ENCODE measurements around the gene CSPG4. TPM values are rescaled to one million over a fixed set of nuclear protein-coding genes. Genes with fewer than 3 reads are reported as not detected.

CSPG4 gene
- total and polyA plus RNA-seq, 2 of the 13 experiments (the other 11 are each of a cell fraction or from before 2014, with no cell fraction given): 0.01 to 0.04 TPM

DNA sequence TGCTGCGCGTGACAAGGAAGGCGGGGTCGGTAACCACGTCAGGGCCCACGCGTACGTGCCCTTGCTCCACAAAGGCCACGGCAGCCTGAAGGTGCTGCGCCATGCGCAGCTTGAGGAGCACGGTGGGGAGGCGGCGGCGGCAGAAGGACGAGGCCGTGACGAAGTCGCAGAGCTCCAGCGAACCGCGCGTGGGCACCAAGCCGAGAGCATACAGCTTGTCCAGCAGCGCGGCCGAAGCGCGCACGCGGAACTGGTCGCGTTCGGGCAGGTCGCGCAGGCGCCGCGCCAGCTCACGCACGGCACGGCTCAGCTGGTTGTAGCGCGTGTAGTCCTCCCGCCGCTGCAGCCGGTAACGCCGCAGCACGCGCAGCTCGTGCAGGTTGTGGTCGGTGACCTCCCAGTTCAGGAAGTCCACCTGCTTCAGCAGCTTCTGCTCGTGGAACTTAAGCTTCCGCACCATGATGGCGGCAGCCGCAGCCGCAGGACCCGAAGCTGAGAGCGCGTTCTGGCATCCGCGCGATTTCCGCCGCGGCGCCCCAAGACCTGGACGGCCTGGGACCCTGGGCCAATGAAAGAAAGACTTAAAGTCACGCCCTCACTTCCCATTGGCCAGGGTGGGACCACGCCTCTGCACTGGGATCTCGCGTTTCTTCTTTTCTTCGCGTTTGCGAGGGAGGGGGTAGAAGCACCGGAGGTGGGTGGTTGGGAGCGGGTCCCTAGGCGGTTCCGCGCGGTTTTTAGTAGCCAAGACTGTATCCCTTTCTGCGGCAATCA is 72.8 kb downstream of the CSPG4 start, which contains the start of gene IMP3 (continued):
- TF ChIP-seq, protein P1, sequence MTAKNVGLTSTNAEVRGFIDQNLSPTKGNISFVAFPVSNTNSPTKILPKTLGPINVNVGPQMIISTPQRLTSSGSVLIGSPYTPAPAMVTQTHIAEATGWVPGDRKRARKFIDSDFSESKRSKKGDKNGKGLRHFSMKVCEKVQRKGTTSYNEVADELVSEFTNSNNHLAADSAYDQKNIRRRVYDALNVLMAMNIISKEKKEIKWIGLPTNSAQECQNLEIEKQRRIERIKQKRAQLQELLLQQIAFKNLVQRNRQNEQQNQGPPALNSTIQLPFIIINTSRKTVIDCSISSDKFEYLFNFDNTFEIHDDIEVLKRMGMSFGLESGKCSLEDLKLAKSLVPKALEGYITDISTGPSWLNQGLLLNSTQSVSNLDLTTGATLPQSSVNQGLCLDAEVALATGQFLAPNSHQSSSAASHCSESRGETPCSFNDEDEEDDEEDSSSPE (CRISPR knock-in tag; IDR thresholded peaks at IDR 0.05): peak; percentile 11; the same call in 1 of the 2 replicates
- TF ChIP-seq ZNF614 (CRISPR knock-in tag; IDR thresholded peaks at IDR 0.05; ENCODE audit: borderline replicate concordance) (peak; percentile 60; the same call in 1 of the 2 replicates), NFE2L2 (IDR thresholded peaks at IDR 0.05; ENCODE audit: low read length) (no peak), XRCC5 (optimal IDR thresholded peaks at IDR 0.05; ENCODE audit: low read length) (peak; percentile 12), FOXA1 (IDR thresholded peaks at IDR 0.05) (no peak), FOXA1 (CRISPR knock-in tag; IDR thresholded peaks at IDR 0.05) (peak; percentile 4; the same call in 1 of the 2 replicates), ZNF556 (CRISPR knock-in tag; IDR thresholded peaks at IDR 0.05; ENCODE audit: borderline replicate concordance) (peak; percentile 96), ZNF850 (CRISPR knock-in tag; conservative IDR thresholded peaks at IDR 0.05) (no peak), RBAK (CRISPR knock-in tag; IDR thresholded peaks at IDR 0.05) (no peak), ZNF598 (CRISPR knock-in tag; IDR thresholded peaks at IDR 0.05; ENCODE audit: borderline replicate concordance) (peak; percentile 65; the same call in 1 of the 2 replicates), SOX6 (IDR thresholded peaks at IDR 0.05) (no peak), SOX6 (CRISPR knock-in tag; IDR thresholded peaks at IDR 0.05) (no peak), ZNF674 (CRISPR knock-in tag; IDR thresholded peaks at IDR 0.05; ENCODE audit: low read depth) (no peak), NFYC (CRISPR knock-in tag; IDR thresholded peaks at IDR 0.05) (peak; percentile 95)
- TF ChIP-seq, protein P2, sequence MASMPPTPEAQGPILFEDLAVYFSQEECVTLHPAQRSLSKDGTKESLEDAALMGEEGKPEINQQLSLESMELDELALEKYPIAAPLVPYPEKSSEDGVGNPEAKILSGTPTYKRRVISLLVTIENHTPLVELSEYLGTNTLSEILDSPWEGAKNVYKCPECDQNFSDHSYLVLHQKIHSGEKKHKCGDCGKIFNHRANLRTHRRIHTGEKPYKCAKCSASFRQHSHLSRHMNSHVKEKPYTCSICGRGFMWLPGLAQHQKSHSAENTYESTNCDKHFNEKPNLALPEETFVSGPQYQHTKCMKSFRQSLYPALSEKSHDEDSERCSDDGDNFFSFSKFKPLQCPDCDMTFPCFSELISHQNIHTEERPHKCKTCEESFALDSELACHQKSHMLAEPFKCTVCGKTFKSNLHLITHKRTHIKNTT (CRISPR knock-in tag; IDR thresholded peaks at IDR 0.05): no peak
- TF ChIP-seq, protein P3, sequence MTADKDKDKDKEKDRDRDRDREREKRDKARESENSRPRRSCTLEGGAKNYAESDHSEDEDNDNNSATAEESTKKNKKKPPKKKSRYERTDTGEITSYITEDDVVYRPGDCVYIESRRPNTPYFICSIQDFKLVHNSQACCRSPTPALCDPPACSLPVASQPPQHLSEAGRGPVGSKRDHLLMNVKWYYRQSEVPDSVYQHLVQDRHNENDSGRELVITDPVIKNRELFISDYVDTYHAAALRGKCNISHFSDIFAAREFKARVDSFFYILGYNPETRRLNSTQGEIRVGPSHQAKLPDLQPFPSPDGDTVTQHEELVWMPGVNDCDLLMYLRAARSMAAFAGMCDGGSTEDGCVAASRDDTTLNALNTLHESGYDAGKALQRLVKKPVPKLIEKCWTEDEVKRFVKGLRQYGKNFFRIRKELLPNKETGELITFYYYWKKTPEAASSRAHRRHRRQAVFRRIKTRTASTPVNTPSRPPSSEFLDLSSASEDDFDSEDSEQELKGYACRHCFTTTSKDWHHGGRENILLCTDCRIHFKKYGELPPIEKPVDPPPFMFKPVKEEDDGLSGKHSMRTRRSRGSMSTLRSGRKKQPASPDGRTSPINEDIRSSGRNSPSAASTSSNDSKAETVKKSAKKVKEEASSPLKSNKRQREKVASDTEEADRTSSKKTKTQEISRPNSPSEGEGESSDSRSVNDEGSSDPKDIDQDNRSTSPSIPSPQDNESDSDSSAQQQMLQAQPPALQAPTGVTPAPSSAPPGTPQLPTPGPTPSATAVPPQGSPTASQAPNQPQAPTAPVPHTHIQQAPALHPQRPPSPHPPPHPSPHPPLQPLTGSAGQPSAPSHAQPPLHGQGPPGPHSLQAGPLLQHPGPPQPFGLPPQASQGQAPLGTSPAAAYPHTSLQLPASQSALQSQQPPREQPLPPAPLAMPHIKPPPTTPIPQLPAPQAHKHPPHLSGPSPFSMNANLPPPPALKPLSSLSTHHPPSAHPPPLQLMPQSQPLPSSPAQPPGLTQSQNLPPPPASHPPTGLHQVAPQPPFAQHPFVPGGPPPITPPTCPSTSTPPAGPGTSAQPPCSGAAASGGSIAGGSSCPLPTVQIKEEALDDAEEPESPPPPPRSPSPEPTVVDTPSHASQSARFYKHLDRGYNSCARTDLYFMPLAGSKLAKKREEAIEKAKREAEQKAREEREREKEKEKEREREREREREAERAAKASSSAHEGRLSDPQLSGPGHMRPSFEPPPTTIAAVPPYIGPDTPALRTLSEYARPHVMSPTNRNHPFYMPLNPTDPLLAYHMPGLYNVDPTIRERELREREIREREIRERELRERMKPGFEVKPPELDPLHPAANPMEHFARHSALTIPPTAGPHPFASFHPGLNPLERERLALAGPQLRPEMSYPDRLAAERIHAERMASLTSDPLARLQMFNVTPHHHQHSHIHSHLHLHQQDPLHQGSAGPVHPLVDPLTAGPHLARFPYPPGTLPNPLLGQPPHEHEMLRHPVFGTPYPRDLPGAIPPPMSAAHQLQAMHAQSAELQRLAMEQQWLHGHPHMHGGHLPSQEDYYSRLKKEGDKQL (CRISPR knock-in tag; IDR thresholded peaks at IDR 0.05; ENCODE audit: low read depth): 0 out of 2 replicates have a peak, but pooled peaks have one; percentile 3
- TF ChIP-seq, protein P4, sequence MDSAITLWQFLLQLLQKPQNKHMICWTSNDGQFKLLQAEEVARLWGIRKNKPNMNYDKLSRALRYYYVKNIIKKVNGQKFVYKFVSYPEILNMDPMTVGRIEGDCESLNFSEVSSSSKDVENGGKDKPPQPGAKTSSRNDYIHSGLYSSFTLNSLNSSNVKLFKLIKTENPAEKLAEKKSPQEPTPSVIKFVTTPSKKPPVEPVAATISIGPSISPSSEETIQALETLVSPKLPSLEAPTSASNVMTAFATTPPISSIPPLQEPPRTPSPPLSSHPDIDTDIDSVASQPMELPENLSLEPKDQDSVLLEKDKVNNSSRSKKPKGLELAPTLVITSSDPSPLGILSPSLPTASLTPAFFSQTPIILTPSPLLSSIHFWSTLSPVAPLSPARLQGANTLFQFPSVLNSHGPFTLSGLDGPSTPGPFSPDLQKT (CRISPR knock-in tag; IDR thresholded peaks at IDR 0.05; ENCODE audit: borderline replicate concordance): peak; percentile 29; the same call in 1 of the 2 replicates
- TF ChIP-seq, protein P5, sequence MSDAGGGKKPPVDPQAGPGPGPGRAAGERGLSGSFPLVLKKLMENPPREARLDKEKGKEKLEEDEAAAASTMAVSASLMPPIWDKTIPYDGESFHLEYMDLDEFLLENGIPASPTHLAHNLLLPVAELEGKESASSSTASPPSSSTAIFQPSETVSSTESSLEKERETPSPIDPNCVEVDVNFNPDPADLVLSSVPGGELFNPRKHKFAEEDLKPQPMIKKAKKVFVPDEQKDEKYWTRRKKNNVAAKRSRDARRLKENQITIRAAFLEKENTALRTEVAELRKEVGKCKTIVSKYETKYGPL (CRISPR knock-in tag; IDR thresholded peaks at IDR 0.05): peak; percentile 62; the same call in 1 of the 2 replicates

Data from HepG2 (cell line).